Measurements from ENCODE around the gene DLEU7.
A peak's percentile ranks its signal among the peaks of the same experiment; 100 is the strongest.

The DLEU7 gene

DNA sequence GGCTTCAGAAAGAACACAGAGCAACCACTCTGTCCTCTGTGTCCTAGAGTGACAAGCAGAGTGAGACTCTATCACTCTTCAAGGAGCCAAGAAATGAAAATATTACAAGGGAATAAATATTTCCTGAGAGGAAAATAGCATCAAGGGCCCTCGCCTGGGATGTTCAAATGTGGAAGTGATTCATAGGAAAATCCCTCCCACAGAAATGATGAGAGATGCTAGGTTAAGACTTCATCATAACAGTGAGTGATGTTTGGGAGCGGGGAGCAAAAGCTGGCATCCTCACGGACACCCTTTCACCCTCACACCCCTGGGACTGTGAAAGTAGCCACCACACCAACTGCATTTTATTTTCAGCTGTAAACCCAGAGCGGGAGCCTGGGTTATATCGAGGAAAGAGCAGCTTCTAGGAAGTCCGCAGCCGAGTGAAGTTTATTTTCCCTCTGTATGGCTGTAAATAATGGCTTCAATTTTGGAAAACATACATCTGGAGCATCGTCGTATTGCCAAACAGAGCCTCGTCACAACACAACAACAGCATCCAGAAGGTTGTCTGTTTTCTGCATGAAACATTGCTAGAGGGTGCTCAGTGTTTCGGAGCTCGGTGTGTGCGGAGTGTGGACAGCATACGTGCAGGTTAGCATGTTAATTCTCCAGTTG is 54.8 kb downstream of the DLEU7 start:
- DNase-seq = no peak

DNA sequence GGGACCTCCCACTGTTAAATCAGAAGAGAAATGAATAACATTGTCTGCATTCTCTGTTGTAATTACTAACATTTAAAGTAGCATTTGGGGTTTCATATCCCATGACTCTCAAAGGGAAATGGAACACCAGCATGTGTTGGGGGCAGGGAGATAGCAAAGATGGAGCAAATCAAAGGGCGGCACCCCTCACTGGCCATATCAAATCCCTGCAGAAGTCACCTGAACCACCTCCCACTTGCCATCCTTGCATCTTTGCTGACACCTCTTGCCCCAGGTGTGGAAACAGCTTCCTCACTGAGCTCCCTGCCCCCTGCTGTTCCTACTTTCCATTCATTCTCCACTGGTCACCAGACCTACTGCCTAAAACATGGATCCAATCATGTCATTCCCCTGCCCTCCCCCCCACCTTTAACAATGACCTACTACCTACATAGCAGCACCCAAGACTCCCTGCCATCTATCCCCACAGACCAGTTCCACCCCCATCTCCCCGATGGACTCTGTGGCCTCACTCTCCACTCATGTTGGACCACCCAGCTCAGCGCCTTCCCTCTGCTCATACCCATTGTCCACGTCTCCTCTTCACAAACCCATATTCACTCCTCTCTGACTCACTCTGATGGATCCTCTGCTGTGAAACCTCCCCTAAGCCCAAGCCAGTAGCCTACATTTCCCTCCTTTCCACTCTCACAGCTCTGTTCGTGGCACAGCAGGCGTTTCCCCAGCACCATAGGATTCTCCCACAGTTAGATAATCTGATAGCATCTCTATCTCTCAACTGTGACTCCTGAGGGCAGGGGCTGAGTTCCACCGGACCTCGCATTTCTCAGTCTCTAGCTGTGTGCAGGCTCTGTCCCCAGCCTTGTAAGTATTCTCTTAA is 55.9 kb downstream of the DLEU7 start:
- DNase-seq = no peak

DNA sequence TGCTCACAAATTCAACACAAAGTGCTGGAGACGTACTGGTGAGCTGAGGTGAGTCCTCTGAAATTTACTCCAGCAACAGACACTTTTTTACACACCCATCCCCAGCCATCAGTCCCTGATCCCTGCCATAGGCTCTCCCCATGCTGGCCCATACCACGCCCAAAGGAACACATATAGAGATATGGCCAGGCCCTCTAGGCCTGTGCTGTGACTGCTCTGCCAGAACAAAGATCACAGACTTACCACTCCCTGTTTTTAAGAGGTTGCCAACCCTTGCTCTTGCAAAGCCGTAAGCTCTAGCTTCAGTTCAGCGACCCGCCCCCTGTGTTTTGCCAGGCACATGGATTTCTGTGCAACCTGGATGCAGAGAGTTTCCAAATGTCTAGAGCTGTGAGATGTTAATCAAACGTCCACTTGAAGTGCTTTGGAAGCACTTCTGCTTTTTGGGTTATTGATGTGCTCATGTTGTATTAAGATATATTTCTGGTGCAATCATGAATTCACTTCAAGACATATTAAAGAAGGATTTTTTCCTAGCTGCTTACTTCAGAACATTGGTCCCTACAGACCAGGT is 59.7 kb downstream of the DLEU7 start:
- no peak for DNase-seq

DNA sequence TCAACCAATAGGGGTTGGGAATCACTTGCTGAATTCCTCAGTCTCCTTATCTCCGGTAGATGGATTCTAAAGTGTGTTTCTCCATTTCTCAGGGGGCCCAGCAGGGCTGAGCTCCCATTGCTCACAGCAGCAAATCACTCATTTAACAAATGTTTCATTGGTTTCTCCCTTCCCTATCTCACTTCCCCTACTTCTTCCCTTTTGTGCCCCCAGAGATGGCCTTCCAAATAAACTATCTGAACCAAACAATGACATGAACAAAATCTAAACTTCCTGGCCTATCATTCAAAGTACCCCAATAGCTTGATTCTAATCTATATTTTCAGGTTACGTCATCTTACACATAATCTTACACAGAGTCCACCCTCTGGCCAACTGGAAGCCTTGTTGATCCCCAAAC is 60.4 kb downstream of the DLEU7 start:
- DNase-seq = no peak

DNA sequence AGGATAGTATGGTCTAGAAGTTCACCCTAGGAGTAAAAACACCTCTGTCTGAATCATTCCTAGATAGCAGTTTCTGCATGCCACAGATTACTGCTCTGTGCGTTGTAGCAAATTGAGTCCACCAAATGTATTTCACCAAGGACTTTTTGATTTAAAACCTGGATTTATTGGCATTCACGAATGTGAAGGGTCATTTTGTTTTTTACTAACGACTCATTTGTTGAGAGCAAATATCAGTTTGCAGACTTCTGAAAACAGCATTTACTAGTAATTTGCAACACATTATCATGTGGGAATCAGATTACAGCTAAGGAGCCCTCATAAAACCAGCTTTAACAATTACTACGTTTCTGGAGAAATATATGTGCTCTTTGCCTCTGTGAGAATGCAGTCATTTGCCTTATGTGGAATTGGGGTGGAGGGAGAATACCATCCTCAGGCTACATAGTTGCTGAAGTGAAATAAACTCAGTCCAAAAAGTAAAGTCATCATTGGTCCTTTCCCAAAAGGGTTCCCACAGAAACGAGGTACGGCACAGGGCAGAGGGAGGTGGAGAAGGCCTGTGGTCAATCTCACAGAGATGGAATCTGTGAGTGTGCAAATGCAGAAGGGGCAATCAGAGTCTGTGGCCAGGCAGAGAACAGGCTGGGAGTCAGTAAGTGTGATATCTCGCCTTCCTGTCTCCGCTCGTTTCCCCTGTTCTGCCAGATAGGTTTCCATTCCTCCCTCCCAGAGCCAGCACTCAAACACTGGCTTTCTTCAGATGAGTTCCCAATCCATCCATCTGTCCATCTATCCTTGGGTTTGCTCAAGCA is 63.1 kb downstream of the DLEU7 start:
- DNase-seq = peak in 1 of 2 experiments; percentile 12

DNA sequence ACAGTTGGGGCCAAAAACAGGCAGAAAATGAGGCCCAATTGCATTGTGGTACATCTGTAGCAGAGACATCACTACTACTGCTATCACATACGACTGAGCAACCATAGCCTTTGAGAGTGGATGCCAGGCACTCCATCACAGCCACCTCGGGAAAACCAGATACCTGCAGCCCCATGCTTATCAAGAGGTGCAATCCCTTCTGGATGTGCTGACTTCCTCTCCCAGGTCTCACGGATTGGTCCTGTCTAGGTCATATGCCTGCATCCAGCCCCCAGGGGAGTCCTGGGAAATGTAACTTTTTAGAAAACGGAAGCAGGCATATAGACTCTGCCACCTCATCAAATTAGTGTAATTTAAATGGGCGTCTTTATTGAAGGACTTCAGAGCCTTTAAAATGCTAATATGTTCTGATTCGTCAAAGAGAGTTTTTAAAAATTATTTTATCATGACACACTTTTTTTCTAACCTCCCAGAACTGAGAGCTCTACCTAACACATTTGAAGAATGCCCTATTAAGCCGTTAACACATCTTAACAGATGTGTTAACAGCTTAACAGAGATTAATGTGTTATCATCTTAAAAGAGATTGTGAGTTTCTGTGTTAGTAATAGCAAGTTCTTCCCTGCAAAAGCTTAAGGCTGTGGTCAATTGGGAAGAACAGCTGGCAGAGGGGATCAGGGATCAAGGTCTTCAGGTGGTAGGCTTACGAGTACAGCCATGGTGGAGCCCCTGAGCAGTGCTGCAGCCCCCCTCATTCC is 63.9 kb downstream of the DLEU7 start:
- DNase-seq = peak; percentile 62 to 94

All from NCI-H524 (cell line).